ENCODE results near the gene CRYAA.

The CRYAA gene

GRCh38 chr21:43194303-43195120 is 25.7 kb downstream of the CRYAA start:
- H3K4me3 ChIP-seq (ENCODE audit: low read length): no peak overlapping the region
- no peak for TF ChIP-seq CTCF (conservative IDR thresholded peaks at IDR 0.05; ENCODE audit: low read length)
- no peak for DNase-seq (ENCODE audit: low read depth)

- H3K4me3 ChIP-seq (ENCODE audit: low read length): no peak overlapping the region
- TF ChIP-seq CTCF (conservative IDR thresholded peaks at IDR 0.05; ENCODE audit: low read length): no peak
- DNase-seq (ENCODE audit: low read depth): no peak
These were observed 26.6 kb downstream of the CRYAA start for GRCh38 chr21:43195121-43196021.

- DNase-seq (ENCODE audit: low read depth): no peak
- H3K4me3 ChIP-seq (ENCODE audit: low read length): no peak overlapping the region
- no peak for TF ChIP-seq CTCF (conservative IDR thresholded peaks at IDR 0.05; ENCODE audit: low read length)
These were observed 28.0 kb downstream of the CRYAA start for GRCh38 chr21:43196826-43197225.

- no peak overlapping the region for H3K4me3 ChIP-seq (ENCODE audit: low read length)
- no peak for DNase-seq (ENCODE audit: low read depth)
- no peak for TF ChIP-seq CTCF (conservative IDR thresholded peaks at IDR 0.05; ENCODE audit: low read length)
These were observed 29.6 kb downstream of the CRYAA start for GRCh38 chr21:43198376-43198775.

- H3K4me3 ChIP-seq (ENCODE audit: low read length): no peak overlapping the region
These were observed 32.7 kb downstream of the CRYAA start for GRCh38 chr21:43201491-43201890.

GRCh38 chr21:43203591-43203990 is 34.8 kb downstream of the CRYAA start:
- no peak overlapping the region for H3K4me3 ChIP-seq (ENCODE audit: low read length)
- DNase-seq (ENCODE audit: low read depth): no peak
- TF ChIP-seq CTCF (conservative IDR thresholded peaks at IDR 0.05; ENCODE audit: low read length): no peak

More at GRCh38 chr21:43201491-43201890, 32.7 kb downstream of the CRYAA start:
- TF ChIP-seq CTCF (conservative IDR thresholded peaks at IDR 0.05; ENCODE audit: low read length): no peak
- no peak for DNase-seq (ENCODE audit: low read depth)
